LHCN-M2 (cell line): ENCODE data around the gene SLC30A2. TPM values are rescaled to one million over a fixed set of nuclear protein-coding genes. Genes with fewer than 3 reads are reported as not detected.

ENCODE experiments used
- DNase-seq: peaks from one replicate; pipeline ENCODE4 v3.0.0-alpha.2; 2012; ENCODE audit warnings: low read depth
- total RNA-seq: library from RNA; depleted of rRNA; stranded (reverse); fragments of >200 nt; gene quantifications from 2 replicates; pipeline ENCODE4 v1.2.3, GENCODE V29; 2014

Gene SLC30A2
- total RNA-seq, 1 experiment from 2014 or later = not detected

DNA sequence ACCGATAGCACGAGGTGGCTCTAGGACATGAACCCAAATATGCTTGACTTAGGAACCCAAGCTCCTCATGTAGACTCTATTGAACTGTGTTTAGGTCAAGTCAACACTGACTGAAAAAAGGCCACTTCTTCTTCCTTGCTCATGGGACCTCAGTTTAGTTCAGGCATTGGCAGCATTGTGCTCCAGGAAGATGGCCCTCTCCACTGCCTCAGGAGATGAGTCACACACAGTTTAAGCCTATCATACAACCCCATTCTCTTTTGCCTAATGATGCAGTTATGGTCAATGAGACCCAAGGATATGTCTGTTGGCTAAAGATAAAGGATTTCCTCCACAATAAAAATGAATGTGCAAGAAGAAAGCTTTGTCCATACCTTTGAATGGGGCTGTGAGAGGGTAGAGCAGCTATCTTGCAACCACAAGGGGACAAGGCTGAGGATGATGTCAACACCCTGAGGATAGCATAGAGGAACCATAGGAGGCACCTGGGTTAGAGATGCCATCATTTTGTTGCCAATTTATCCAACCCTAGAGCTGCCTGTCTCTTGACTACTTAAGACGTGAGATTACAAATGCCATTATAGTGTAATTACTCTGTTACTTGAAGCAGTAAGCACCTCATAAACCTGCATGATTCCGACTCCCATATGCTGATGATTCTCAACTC lies 24.5 kb upstream of the SLC30A2 start:
- no peak for DNase-seq

DNA sequence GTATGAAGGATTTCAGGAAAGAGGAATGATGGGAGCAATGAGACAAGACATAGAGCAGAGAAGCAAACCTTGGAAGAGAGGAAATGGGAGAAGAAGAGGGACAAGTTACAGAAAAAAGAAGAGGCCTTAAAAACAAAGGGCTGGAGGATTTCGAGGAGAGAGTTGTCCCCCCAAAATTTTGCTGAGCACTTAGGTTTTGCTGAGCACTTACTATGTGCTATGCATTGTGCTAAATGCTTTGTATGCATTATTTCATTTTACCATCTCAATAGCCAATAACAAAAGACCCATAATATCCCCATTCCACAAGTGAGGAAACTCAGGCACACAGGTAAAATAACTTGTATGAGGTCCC lies 24.0 kb upstream of the SLC30A2 start:
- no peak for DNase-seq

- DNase-seq = peak; percentile 25
These were observed 21.6 kb upstream of the SLC30A2 start, which contains the start of gene TRIM63 for GRCh38 chr1:26067432-26067911. Gene TRIM63, minus strand, starts transcription at chr1:26067630. Its CDS starts 136 bp downstream, at chr1:26067494.

DNA sequence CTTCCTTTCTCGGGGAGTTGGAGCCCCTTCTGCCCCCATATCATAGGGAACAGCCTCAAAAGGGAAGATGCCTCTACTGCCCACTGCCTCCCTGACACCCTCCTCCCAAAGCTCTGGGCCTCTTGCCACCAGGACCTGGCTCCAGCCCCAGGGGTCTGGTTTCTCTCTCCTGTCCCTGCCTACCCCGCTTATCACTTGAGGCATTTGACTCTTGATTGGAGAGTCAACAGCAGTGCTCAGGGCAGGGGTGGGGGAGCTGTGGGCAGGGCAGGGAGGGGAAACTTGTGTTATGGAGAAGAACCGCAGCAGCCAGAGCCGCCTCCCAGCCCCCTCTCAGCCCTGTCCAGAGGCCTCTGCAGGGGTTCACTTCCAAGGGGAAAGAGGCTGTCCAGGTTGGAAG lies 20.9 kb upstream of the SLC30A2 start:
- DNase-seq = no peak

GRCh38 chr1:26066160-26066559 lies 20.2 kb upstream of the SLC30A2 start:
- no peak for DNase-seq

GRCh38 chr1:26064553-26064952 lies 18.6 kb upstream of the SLC30A2 start:
- DNase-seq = no peak

DNA sequence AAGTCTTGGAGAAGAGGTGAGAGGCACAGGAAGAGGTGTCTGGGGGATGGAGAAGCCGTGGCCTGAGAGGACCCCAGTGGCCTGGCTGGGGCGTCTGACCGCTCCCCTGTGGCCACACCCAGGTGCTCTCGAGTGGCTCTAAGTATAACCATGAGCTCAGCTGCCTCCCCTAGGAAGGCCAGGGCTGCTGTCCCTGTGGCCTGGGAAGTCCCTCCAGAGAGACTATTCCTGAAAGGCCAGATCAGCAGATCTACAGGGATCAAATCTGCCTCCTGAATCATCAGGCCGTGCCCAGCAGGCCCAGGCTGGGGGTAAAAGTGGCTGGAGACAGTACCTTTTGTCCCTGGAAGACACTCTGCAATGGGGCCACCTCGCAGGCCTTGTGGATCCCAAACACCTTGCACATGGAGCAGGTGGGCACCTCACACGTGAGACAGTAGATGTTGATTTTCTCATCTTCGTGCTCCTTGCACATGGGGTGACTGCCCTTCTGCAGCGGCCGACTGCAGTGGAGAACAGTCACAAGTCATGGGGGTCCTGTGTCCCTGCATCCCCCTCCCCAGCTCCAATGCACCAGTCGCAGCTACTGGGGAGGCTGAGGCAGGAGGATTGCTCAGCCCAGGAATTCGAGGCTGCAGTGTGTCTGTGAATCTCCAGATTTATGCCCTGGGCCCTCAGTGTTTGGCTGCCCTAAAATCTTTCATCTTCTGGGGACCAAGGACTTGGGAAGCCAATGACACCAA lies 15.1 kb upstream of the SLC30A2 start:
- DNase-seq = no peak

- no peak for DNase-seq
These were observed 14.0 kb upstream of the SLC30A2 start for GRCh38 chr1:26059906-26060305.

- no peak for DNase-seq
These were observed 12.2 kb upstream of the SLC30A2 start for GRCh38 chr1:26058052-26058595.

DNA sequence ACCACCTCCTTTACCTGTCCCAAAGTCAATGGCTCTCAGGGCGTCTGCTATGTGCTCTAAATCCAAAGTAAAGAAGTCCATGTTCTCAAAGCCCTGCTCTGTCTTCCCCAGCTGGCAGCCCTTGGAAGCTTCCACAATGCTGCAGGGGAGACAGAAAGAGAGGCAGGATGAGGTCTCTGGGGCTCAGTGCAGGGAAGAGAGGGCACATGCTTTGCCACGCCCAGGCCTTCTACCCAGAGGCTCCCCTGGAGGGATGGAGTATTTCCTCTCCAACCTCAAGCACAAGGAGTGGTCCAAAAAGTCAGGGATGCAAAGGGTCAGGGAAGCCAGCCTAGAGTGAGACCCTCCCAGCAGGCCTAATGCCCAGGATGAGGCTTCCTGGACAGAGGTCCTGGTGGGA lies 11.3 kb upstream of the SLC30A2 start:
- no peak for DNase-seq

DNA sequence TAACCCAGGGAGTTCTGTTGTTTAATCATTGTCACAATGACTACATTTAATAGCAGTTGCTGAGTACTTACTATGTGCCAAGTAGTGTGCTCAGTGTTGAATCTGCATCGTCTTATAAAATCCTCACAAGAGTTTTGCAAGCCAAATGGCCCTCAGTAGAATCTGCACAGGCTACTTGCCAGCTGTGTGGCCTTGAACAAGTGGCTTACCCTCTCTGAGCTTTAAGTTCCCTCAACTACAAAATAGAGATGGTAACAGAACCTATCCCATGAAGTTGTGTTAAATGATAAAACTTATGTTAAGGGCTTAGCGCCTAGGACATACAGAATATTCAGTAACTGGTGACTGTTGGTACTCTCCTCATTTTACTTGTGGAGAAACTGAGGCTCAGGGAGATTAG lies 9.1 kb upstream of the SLC30A2 start:
- no peak for DNase-seq

DNA sequence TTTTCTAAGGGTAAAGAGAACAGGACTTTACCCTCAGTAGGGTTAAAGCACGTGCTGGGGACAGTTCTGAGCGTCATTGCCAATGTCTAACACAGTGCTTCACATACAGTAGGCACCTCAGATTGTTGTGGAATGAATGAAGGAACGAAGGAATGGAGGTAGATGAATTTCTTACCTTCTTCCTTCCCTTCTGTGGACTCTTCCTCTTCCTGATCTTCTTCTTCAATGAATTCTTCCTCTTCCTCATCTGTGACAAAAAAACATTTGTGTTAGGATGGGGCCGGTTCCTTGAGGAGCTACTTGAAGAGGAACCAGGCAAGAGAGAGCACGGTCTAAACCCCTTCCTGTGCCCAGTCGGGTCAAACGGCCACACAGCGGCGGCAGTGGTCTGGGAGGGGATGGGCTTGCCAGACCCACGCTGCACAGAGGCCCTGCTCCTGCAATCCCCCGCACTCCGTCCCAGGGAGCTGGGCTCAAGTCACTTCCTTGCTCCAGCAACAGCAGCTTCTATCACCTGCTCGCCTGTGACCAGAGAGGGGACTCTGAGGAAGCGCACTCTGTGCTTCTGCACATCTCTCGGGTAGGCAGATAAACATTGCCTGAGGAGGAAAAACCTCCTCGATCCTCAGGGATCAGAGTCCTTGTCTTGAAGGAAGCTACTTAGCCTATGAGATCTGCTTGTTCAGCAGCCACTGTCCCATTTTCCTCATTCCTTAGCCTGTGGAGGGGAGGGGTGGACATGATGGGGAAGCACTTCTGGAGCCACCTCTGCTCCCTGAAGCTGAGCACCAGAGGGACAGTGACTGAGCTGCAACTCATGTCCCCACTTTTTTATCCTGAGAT lies 8.0 kb upstream of the SLC30A2 start:
- DNase-seq = no peak

GRCh38 chr1:26050248-26050640 lies 4.3 kb upstream of the SLC30A2 start:
- no peak for DNase-seq

- no peak for DNase-seq
These were observed 3.8 kb upstream of the SLC30A2 start for GRCh38 chr1:26049531-26050247.

DNA sequence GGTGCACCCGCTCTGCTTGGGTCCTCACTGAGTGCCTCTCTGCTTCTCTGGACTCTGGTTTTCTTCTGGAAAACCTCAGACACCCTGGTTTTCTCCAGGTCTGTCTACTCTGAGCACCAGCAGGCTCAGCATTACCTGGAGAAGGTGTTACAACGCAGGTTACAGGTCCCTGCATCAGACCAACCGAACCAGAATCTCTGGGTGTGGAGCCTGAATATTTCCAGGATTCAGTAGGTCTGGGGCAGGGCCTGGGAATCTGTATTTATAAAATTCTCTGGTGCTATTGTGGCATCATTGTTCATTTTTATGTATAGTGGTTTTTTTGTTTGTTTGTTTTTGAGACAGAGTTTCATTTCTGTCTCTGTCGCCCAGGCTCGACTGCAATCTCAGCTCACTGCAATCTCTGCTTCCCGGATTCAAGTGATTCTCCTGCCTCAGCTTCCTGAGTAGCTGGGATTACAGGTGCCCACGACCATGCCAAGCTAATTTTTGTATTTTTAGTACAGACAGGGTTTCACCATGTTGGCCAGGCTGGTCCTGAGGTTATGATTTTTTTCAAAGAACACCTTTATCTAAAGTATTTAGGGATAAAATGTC lies 1.5 kb upstream of the SLC30A2 start:
- DNase-seq = no peak

DNA sequence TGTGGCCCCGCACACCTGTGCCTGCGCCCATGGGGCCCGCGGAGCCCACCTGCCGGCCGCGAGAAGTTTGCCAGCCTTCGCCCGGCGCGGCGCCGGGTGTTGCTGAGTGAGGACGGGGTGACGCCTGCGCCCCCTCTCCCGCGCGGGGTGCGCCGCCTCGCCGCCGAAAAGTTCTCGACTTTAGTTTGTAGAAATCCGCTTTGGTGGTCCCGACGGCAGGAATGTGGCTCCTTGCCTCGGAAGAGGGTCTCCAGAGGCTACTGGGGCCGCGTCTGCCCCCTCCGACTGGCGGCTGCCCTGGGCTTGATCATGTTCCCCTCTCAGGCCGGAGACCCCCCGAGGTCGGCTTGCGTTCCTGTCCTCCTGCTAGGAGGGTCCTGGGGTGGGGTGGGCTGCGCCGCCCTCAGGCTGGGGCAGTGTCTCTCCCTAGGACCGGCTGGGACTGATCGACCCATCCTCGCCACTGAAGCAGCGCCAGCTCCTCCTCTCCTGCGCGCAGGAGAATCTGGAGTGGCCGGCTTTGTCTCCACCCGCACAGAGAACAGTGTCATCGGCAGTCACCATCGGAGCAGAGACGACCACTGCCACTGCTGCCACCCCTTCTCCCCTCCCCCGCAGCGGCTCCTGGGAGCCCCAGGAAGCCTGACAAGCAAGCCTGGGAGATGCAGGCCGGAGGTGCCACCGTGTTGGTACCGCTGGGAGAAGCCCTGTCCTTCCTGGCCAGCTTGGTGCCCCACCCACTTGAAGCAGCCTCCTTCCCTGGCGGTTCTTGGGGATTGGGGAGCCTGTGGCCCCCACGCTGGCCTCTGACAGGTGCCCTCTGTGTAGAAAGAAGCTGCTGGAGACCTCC lies 553 bp upstream of the SLC30A2 start:
- no peak for DNase-seq

DNA sequence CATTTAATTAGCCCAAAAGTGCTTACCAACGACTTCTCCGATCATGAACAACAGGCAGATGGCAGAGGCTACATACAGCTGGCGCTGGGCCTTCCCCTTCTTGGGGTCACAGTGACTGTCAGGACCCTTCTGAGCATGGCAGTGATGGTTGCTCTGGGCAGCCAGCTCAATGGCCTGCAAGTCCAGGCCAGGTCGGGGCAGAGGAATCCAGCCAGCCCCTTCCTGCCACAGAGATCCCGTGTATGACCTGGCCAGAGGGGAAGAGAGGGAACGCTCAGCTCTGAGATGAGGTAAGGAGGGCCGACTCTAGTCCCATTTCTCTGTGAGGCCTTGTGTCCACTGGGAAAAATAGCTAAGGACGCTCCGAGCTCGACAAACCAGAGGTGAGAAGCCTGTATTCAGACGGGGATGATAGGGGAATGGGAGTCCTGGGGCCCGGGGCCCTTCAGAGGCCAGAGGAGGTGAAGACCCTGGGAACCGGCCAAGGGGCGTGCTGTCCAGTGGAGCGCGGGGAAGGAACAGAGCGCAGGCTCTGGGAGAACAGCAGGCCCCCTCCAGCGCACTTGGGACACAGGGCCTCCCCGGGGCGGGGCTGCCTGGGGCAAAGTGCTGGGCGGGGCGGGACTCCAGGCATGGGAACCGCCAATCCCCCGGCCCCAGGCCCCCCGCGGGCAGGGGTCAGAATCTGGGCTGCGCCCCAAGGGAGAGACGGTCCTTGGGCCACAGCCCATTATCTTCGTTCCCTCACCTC lies 772 bp downstream of the SLC30A2 start:
- DNase-seq = no peak

GRCh38 chr1:26044414-26044813 lies 1.5 kb downstream of the SLC30A2 start:
- DNase-seq = no peak

GRCh38 chr1:26043765-26044164 lies 2.2 kb downstream of the SLC30A2 start:
- no peak for DNase-seq
